ENCODE data around the gene MYL12A.

DNA sequence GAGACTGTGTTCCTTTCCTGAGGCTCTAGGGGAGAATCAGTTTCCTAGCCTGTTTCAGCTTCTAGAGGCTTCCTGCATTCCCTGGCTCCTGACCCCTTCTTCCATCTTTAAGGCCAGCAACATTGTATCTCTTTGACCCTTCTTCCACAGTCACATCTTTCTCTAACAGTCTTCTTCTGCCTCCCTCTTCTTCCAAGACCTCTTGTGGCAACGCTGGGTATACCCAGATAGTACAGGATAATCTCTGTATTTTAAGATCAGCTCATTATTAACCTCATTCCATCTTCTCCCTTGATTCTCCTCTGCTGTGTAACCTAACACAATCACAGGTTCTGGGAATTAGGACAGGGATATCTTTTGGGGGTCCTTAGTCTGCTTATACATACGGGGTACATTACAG is 8.9 kb upstream of the MYL12A start:
- TF ChIP-seq SAP130 (CRISPR knock-in tag; IDR thresholded peaks at IDR 0.05; ENCODE audit: low read depth) (no peak), KDM1A (CRISPR knock-in tag; IDR thresholded peaks at IDR 0.05) (no peak), MED13 (CRISPR knock-in tag; IDR thresholded peaks at IDR 0.05) (no peak), NFYB (CRISPR knock-in tag; IDR thresholded peaks at IDR 0.05) (no peak), ZNF766 (CRISPR knock-in tag; IDR thresholded peaks at IDR 0.05; ENCODE audit: borderline replicate concordance) (no peak), POLR2AphosphoS5 (IDR thresholded peaks at IDR 0.05; ENCODE audit: low read depth, low read length) (no peak)
- TF ChIP-seq, protein P1, sequence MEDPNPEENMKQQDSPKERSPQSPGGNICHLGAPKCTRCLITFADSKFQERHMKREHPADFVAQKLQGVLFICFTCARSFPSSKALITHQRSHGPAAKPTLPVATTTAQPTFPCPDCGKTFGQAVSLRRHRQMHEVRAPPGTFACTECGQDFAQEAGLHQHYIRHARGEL (CRISPR knock-in tag; IDR thresholded peaks at IDR 0.05) = no peak
